NCI-H524 treated with DMSO at 0.1 percent for 48 hours (cell line): ENCODE results near the gene RGL4.

ENCODE experiments used
- DNase-seq: peaks from one replicate; lab custom pipeline; 2025; lab: John Stamatoyannopoulos, UW

RGL4 gene

GRCh38 chr22:23681026-23681809 lies 9.6 kb upstream of the RGL4 start:
- no peak for DNase-seq

- DNase-seq = no peak
These were observed 8.7 kb upstream of the RGL4 start for GRCh38 chr22:23682077-23682476.

- no peak for DNase-seq
These were observed 7.9 kb upstream of the RGL4 start for GRCh38 chr22:23682827-23683355.

- DNase-seq = no peak
These were observed 7.3 kb upstream of the RGL4 start for GRCh38 chr22:23683545-23683944.

GRCh38 chr22:23684026-23684425 lies 6.8 kb upstream of the RGL4 start:
- no peak for DNase-seq

GRCh38 chr22:23684561-23685031 lies 6.2 kb upstream of the RGL4 start:
- no peak for DNase-seq

- DNase-seq = no peak
These were observed 5.5 kb upstream of the RGL4 start for GRCh38 chr22:23685205-23685784.

GRCh38 chr22:23686416-23687024 lies 4.3 kb upstream of the RGL4 start:
- no peak for DNase-seq

- DNase-seq = no peak
These were observed 2.7 kb upstream of the RGL4 start for GRCh38 chr22:23688121-23688520.

GRCh38 chr22:23688571-23688970 lies 2.2 kb upstream of the RGL4 start:
- DNase-seq = no peak

GRCh38 chr22:23689414-23689813 lies 1.4 kb upstream of the RGL4 start:
- no peak for DNase-seq

GRCh38 chr22:23691748-23692423 lies 1.1 kb downstream of the RGL4 start:
- DNase-seq = no peak

- DNase-seq = no peak
These were observed 1.9 kb downstream of the RGL4 start for GRCh38 chr22:23692598-23693291.

- DNase-seq = no peak
These were observed 3.3 kb downstream of the RGL4 start for GRCh38 chr22:23693979-23694680.

- no peak for DNase-seq
These were observed 4.3 kb downstream of the RGL4 start for GRCh38 chr22:23695141-23695540.

- DNase-seq = no peak
These were observed 4.9 kb downstream of the RGL4 start for GRCh38 chr22:23695571-23696325.

GRCh38 chr22:23696326-23696851 lies 5.6 kb downstream of the RGL4 start:
- no peak for DNase-seq

- no peak for DNase-seq
These were observed 6.5 kb downstream of the RGL4 start for GRCh38 chr22:23697031-23697970.

GRCh38 chr22:23698094-23698493 lies 7.3 kb downstream of the RGL4 start:
- no peak for DNase-seq
